ENCODE measurements around the gene SRRM2. TPM values are rescaled to one million over a fixed set of nuclear protein-coding genes. Genes with fewer than 3 reads are reported as not detected.

Gene SRRM2
- total and polyA plus RNA-seq, 9 of the 15 experiments (the other 6 are each of a cell fraction or from before 2014, with no cell fraction given) = 26.7 to 563 (median 81.1) TPM

GRCh38 chr16:2779151-2779920, 26.9 kb downstream of the SRRM2 start (continued):
- TF ChIP-seq ZFX (CRISPR knock-in tag; IDR thresholded peaks at IDR 0.05) (no peak), HNRNPH1 (optimal IDR thresholded peaks at IDR 0.05; ENCODE audit: low read depth, low read length) (no peak), SMARCA5 (IDR thresholded peaks at IDR 0.05) (no peak), USF2 (CRISPR knock-in tag; IDR thresholded peaks at IDR 0.05) (no peak), ZNF24 (IDR thresholded peaks at IDR 0.05) (no peak), SMARCA4 (IDR thresholded peaks at IDR 0.05) (no peak), TSC22D4 (tag; IDR thresholded peaks at IDR 0.05) (no peak), POLR2H (tag; IDR thresholded peaks at IDR 0.05; ENCODE audit: low read depth) (no peak), MIER1 (IDR thresholded peaks at IDR 0.05; ENCODE audit: low read depth) (no peak), RHOXF2B (CRISPR knock-in tag; conservative IDR thresholded peaks at IDR 0.05) (no peak), MAFK (IDR thresholded peaks at IDR 0.05; ENCODE audit: low read length) (no peak), ZNF316 (IDR thresholded peaks at IDR 0.05) (peak; percentile 56), KLF16 (IDR thresholded peaks at IDR 0.05) (no peak), MCM2 (IDR thresholded peaks at IDR 0.05; ENCODE audit: low read depth) (no peak), ZNF184 (CRISPR knock-in tag; IDR thresholded peaks at IDR 0.05) (no peak), SAFB2 (IDR thresholded peaks at IDR 0.05; ENCODE audit: borderline replicate concordance, low read depth, low read length, severe bottlenecking) (no peak), EGR1 (conservative IDR thresholded peaks at IDR 0.05) (no peak), POLR2G (IDR thresholded peaks at IDR 0.05; ENCODE audit: low read depth, low read length) (peak; percentile 48; the same call in 1 of the 2 replicates), ASH1L (IDR thresholded peaks at IDR 0.05; ENCODE audit: borderline replicate concordance, low read depth, partially characterized antibody) (no peak), ZNF639 (CRISPR knock-in tag; conservative IDR thresholded peaks at IDR 0.05 in 1 of 2, IDR thresholded peaks at IDR 0.05 in 1 of 2) (no peak), ERF (CRISPR knock-in tag; IDR thresholded peaks at IDR 0.05) (no peak), ZNF436 (CRISPR knock-in tag; IDR thresholded peaks at IDR 0.05) (no peak), GATA2 (CRISPR knock-in tag; IDR thresholded peaks at IDR 0.05) (no peak), SREBF2 (CRISPR knock-in tag; IDR thresholded peaks at IDR 0.05) (no peak)
- TF ChIP-seq, protein P1, sequence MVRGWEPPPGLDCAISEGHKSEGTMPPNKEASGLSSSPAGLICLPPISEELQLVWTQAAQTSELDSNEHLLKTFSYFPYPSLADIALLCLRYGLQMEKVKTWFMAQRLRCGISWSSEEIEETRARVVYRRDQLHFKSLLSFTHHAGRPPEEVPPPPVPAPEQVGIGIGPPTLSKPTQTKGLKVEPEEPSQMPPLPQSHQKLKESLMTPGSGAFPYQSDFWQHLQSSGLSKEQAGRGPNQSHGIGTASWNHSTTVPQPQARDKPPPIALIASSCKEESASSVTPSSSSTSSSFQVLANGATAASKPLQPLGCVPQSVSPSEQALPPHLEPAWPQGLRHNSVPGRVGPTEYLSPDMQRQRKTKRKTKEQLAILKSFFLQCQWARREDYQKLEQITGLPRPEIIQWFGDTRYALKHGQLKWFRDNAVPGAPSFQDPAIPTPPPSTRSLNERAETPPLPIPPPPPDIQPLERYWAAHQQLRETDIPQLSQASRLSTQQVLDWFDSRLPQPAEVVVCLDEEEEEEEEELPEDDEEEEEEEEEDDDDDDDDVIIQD (CRISPR knock-in tag; IDR thresholded peaks at IDR 0.05) = no peak
- TF ChIP-seq, protein P2, sequence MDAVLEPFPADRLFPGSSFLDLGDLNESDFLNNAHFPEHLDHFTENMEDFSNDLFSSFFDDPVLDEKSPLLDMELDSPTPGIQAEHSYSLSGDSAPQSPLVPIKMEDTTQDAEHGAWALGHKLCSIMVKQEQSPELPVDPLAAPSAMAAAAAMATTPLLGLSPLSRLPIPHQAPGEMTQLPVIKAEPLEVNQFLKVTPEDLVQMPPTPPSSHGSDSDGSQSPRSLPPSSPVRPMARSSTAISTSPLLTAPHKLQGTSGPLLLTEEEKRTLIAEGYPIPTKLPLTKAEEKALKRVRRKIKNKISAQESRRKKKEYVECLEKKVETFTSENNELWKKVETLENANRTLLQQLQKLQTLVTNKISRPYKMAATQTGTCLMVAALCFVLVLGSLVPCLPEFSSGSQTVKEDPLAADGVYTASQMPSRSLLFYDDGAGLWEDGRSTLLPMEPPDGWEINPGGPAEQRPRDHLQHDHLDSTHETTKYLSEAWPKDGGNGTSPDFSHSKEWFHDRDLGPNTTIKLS (IDR thresholded peaks at IDR 0.05; ENCODE audit: borderline replicate concordance, low read depth) = no peak
